ENCODE data around the gene SMIM10L2A. TPM values are rescaled to one million over a fixed set of nuclear protein-coding genes. Genes with fewer than 3 reads are reported as not detected.
"Not testable (repeated sequence)": the region's sequence is repeated elsewhere in the genome, so short reads cannot be mapped to it uniquely, and the experiment has no call there.

The SMIM10L2A gene
- total RNA-seq, 1 donor from 2014 or later, result 1.6 TPM

DNA sequence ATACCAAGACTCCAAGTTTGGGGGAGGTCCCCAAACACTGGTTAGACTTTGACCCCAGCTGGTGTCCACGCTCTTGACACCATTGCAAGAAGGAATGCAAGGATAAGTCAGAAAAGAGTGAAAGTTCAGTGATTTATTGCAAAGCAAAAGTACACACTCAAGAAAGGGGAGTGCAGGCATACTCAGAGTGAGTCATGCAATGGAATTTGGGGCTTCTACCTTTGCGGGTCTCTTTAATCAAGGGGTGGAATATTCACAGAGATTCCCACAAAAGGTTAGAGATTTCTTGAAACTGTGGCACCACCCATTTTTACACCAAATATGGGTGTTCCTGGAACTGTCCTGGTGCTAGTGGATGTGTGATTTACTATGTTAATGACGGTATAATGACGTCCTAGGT lies 5.2 kb upstream of the SMIM10L2A start:
- ATAC-seq (ENCODE audit: poor library complexity) (no peak), DNase-seq (no peak)
- intact Hi-C loops (cut with DNase I), result no loop called here

DNA sequence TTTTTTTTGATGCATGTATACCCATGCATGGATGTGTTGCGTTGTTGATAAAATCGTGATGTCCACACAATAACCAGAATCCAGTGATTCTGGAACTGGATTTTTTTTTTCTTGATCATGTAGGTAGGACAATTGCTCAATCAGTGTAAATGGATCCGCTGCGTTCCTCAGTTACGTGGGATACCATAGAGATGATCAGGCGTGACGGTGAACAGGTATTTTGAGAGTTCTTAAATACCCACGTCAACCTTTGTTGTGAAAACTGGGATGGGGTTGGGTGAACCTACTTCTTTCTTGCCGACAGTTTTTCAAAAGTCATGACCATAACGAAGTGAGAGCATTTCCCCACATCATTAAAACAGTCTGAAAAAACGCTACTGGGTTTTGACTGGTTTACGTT lies 913 bp upstream of the SMIM10L2A start:
- intact Hi-C loops (cut with DNase I), result no loop called here
- DNase-seq (no peak), ATAC-seq (ENCODE audit: poor library complexity) (no peak)

DNA sequence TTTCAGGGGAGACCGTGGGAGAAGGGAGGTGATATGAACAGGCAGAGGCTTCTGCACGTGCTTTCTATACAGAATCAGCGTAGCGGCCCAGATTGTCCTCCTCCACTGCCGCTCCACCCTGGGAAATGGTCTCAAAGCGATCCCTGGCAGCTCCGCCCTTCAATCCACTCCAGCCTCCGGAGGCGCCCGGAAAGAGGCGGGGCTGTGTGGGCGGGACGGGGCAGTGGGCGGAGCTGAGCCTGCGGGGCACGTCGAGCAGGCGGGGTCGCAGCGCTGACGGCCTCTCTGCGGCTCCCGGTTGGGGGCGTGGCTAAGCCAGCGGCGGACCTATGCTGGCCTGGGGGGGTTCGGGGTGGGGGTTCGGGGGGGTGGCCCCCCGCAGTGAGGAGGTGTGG lies 210 bp upstream of the SMIM10L2A start:
- ATAC-seq (ENCODE audit: poor library complexity), result peak; percentile 98
- intact Hi-C loops (cut with DNase I), result no loop called here
- peak; percentile 91 for DNase-seq

DNA sequence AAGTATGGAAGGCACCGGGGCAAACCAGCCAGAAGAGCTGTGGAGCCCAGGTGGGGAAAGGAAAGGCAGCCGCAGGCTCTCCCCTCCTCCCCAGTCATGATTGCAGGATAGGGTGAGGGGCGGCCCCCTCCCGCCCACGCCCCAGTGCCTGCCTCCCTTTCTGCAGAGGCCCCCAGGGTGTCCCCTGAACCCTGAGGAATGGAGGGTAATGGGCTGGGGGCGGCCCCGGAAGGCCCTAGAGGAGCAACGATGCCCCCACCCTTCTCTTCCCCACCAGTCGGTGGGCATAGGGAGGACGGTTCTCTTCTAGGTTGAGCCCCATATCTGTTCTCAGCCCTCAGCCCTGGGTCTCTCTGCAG lies 1.0 kb downstream of the SMIM10L2A start:
- DNase-seq; ATAC-seq (ENCODE audit: poor library complexity); intact Hi-C loops (cut with DNase I): not testable (repeated sequence)

DNA sequence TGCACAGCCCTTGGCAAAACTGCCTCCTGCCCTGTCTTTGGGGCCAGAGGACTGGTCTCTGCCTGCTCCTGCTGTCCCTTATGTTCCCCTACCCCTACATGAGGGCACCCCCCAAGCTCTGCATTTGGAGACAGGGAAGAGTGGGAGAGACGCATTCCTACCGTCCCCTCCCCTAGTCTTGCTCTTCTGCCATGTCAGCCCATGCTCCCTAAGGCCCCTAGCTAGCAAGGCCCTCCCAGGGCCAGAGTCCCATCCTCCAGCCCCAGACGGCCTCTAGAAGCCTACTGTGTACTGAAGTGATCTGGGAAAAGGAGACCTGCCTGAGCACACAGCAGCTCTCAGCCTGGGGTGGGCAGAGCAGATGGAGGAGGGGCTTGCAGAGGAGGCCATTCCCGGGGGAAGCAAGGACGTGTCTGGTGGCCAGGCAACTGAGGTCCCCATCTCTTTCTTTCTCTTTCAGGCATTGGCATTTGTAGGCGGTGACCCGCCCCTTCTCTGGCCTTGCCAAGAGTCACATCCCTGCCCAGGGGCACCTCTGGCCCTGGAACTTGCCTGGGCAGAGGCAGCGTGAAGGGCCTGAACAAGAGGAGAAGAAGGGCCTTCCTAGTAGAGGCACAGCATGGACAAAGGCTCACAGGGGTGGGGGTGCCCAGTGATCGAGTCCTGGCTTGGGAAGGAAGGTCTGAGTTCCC lies 1.6 kb downstream of the SMIM10L2A start:
- intact Hi-C loops (cut with DNase I); DNase-seq; ATAC-seq (ENCODE audit: poor library complexity): not testable (repeated sequence)

DNA sequence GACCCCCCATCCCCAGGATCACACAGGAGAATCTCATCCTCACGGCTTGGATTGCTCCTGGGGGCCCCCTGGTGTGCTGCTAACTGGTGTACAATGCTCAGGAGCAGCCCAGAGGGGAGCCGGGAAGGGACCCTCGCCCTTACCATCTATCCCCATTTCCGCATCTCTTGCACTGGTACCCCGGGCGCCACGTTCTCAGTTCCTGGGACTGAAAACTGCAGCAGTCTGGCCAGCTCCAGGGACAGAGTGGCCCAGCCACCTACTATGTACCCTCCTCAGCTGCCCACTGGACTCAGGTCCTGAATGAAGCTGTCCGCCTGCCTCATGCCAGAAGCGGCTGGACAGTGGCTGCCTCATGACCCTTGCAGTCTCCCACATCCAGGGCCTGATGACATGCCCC lies 2.7 kb downstream of the SMIM10L2A start:
- no peak for ATAC-seq (ENCODE audit: poor library complexity)
- intact Hi-C loops (cut with DNase I), result no loop called here
- DNase-seq, result no peak

DNA sequence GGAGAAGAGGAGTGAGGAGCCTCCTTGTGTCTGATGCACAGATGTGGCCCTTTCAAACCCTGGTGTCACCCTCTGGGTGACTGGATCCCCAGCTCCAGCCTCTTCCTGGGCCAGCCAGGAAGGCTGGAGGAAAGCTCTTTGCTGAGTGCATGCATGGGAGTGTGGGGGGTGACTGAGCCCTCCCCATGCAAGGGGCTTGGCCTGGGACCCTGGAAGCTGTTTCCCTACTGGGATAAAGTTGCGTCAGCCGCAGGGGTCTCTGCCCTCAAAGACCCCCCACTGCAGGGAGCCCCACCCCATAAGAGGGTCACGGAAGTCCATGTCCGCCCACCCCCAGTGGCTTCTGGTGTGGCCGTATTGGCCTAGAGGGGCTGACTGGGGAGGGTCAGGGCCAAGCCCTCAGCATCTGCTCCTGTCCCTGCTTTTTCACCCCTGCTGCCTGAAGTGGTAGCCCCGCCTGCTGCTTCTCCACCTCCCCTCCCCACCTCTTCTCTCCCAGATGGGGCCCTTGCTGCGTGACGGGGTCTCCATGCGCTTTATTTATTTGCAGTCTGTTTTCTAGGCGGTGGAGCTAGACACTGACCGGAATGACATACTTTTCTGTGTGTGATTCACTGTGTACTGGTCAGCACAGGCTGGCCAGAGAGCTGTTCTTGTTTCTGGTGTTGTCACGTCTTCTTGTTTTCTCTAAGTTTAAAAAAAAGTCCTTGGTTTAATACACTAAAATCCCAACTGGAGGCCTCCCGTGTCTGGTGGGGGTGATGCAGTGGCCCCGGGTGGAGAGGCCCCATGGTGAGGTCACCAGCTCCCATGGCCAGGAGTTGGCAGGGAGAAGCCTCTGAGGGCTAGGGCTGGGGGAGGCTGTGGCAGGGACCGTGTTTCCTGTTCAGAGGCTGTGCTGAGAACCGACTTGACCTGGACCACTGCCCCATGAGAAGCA lies 3.6 kb downstream of the SMIM10L2A start:
- DNase-seq (no peak), ATAC-seq (ENCODE audit: poor library complexity) (no peak)
- intact Hi-C loops (cut with DNase I), result no loop called here

DNA sequence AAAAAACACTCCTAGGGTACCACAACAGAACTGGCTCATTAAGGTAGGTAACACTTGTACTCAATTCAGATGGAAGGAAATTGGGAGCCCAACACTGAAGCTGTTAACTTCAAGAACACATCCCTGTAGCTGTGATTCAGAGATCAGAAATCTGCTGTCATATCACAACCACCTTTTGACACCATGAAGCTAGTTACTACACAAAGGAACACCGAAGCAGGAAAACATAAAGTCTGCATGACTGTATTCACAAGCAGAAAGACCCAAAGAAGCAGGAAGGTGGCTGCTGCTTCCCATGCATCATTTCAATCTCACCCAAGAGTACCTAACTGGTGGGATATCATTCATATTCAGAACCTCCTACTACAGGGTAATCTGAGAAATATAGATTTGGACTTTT lies 7.7 kb downstream of the SMIM10L2A start:
- no peak for ATAC-seq (ENCODE audit: poor library complexity)
- intact Hi-C loops (cut with DNase I), result no loop called here
- no peak for DNase-seq

DNA sequence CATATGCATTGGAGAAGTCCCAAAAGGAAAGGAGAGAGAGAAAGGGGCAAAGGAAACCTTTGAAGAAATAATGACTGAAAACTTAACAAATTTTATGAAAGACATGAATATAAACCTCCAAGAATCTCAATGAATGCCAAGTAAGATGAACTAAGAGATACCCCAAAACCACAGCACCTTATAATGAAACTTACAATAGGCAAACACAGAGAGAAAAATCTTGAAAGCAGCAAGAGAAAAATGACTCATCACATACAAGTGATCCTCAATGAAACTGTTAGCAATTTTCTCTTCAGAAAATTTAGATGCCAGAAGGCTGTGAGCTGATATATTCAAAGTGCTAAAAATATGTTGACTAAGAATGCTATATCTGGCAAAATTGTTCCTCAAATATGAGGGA lies 10.1 kb downstream of the SMIM10L2A start:
- ATAC-seq (ENCODE audit: poor library complexity) (no peak), DNase-seq (no peak)
- intact Hi-C loops (cut with DNase I), result no loop called here

DNA sequence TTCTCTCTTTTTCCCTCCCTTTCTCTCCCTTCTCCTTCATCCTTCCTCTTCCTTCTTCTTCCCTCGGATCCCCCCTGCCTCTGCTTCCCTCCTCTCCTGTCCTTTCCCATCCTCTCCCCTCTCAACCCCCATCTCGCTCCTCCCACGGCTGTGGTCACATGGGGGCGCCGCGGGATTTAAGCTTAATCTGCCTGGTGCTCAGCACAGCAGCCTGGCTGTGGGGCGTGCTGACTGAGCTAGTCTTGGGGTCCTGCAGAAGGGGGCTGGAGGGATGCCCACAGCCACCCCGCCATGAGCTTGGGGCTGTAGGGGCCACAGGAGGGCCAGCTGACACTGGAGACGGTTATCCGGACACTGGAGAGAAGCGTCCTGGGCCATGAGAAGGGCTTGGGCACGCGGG lies 10.7 kb downstream of the SMIM10L2A start:
- DNase-seq (no peak), ATAC-seq (ENCODE audit: poor library complexity) (no peak)
- intact Hi-C loops (cut with DNase I), result no loop called here

DNA sequence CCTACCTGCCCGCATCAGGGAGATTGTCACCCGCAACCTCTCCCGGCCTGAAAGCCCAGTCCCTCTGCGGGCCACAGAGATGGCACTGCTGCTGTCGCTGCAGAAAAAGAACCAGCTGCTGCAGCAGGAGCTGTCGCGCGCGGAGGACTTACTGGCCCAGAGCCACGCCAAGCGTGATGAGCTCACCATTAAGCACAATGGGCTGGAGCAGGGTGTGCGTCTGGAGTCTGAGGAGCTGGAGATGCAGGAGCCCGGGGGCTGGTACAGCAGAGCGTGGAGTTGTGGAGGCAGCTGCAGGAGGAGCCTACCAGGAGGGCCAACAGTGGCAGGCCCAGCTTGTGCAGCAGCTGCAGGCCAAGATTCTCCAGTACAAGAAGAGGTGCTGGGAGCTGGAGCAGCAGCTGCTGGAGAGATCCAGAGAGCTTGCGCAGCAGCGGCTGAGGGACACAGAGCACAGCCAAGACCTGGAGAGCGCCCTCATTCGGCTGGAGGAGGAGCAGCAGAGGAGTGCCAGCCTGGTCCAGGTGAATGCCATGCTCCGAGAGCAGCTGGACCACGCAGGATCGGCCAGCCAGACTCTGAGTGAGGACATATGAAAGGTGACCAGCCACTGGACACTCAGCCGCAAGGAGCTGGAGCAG lies 11.3 kb downstream of the SMIM10L2A start:
- intact Hi-C loops (cut with DNase I), result no loop called here
- no peak for ATAC-seq (ENCODE audit: poor library complexity)
- no peak for DNase-seq

DNA sequence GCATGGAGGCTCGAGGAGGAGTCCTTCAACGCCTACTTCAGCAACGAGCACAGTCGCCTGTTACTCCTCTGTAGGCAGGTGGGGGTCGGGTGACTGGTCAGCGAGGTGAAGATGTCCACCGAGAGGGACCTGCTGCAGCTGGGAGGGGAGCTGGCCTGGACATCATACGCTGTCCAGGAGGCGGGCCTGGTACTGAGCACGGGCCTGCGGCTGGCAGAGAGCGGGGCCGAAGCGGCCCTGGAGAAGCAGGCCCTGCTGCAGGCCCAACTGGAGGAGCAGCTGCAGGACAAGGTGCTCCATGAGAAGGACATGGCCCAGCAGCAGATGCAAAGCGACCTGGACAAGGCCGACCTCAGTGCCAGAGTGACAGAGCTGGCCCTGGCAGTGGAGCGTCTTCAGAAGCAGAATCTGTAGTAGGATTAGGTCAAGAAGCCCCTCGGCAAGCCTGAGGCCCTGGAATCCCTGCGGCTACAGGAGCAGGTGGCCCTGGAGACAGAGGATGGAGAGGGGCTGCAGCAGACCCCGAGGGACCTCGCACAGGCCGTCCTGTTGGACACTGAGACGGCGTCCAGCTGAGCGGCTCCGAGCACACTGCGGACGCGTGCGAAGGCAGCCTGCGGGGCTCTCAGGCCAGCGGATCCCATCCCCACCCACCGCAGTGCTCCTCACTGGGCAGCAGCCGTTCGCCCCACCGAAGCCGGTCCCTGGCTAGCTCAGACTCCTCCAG lies 11.9 kb downstream of the SMIM10L2A start:
- no peak for DNase-seq
- intact Hi-C loops (cut with DNase I), result no loop called here
- ATAC-seq (ENCODE audit: poor library complexity), result no peak

DNA sequence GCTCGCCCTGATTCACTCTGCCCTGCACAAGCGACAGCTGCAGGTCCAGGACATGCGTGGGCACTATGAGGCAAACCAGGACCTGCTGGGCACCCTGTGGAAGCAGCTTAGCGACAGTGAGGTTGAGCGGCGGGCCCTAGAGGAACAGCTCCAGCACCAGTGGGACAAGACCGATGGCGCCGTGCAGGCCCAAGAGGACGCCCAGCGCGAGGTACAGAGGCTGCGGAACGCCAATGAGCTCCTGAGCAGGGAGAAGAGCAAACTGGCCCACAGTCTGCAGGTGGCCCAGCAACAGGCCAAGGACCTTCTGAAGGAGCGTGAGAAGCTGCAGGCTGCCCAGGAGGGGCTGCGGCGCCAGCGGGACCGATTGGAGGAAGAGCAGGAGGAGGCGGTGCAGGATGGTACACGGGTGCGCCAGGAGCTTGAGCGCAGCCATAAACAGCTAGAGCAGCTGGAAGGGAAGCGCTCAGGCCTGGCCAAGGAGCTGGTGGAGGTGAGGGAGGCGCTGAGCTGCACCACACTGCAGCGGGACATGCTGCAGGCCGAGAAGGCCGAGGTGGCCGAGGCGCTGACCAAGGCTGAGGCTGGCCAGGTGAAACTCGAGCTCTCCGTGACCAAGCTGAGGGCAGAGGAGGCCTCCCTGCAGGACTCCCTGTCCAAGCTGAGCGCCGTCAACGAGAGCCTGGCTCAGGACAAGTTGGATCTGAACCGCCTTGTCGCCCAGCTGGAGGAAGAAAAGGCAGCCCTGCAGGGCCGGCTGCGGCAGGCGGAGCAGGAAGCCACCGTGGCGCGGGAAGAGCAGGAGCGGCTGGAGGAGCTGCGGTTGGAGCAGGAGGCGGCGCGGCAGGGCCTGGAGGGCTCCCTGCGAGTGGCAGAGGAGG lies 12.8 kb downstream of the SMIM10L2A start:
- intact Hi-C loops (cut with DNase I), result no loop called here

DNA sequence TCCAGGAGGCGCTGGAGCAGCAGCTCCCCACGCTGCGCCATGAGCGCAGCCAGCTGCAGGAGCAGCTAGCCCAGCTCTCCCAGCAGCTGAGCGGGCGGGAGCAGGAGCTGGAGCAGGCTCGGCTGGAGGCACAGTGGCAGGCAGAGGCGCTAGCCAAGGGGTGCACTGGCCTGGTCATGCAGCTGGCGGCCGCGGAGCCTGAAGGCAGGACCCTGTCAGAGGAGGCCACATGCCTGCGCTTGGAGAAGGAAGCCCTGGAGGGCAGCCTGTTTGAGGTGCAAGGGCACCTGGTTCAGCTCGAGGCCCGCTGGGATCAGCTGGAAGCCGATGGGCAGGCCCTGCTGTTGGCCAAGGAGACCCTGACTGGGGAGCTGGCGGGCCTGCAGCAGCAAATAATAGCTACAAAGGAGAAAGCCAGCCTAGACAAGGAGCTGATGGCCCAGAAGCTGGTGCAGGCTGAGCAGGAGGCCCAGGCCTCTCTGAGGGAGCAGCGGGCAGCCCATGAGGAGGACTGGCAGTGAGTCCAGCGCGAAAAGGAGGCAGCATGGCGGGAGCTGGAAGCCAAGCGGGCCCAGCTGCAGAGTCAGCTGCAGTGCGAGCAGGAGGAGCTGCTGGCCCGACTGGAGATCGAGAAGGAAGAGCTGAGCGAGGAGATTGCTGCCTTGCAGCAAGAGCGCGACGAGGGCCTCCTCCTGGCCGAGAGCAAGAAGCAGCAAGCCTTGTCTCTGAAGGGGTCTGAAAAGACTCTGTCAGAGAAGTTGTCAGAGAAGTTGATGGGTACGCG lies 13.6 kb downstream of the SMIM10L2A start:
- intact Hi-C loops (cut with DNase I), result no loop called here
- no peak for ATAC-seq (ENCODE audit: poor library complexity)
- no peak for DNase-seq

More for the DNA sequence above, 12.8 kb downstream of the SMIM10L2A start:
- no peak for DNase-seq
- no peak for ATAC-seq (ENCODE audit: poor library complexity)

DNA sequence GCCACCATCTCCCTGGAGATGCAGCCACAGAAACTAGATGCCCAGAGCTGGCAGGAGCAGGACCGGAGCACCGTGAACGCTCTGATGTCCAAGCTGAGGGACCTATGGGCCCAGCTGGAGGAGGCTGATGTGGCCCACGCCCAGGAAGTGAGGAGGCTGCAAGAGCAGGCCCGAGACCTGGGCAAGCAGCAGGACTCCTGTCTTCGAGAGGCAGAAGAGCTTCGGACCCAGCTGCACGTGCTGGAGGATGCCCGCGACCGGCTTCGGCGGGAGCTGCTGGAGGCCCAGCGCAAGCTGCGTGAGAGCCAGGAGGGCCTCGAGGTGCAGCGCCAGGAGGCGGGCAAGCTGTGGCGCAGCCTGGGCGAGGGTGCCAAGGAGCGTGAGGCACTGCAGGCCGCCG lies 14.2 kb downstream of the SMIM10L2A start:
- DNase-seq, result no peak
- intact Hi-C loops (cut with DNase I), result no loop called here
- ATAC-seq (ENCODE audit: poor library complexity), result no peak

DNA sequence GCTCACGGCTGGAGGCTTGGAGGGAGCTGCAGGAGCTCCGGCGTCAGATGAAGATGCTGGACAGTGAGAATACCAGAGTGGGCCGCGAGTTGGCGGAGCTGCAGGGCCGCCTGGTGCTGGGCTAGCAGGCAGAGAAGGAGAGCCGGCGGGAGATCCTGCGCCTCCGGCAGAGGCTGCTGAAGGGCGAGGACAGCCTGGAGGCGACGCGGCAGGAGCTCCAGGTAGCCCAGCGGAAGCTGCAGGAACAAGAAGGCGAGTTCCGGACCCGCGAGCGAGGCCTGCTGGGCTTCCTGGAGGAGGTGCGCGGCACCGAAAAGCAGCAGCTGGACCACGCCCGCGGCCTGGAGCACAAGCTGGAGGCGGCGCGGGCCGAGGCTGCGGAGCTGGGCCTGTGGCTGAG lies 14.7 kb downstream of the SMIM10L2A start:
- no peak for DNase-seq
- no peak for ATAC-seq (ENCODE audit: poor library complexity)
- intact Hi-C loops (cut with DNase I), result no loop called here

Measured in Right ventricle myocardium superior (tissue), 1 donor.